DMS153 treated with DMSO at 0.1 percent for 48 hours (cell line): ENCODE measurements around the gene TRIP11.
A peak's percentile ranks its signal among the peaks of the same experiment; 100 is the strongest.

Experiments used
- DNase-seq: peaks from one replicate; lab custom pipeline; 2025; ENCODE audit not compliant: unreplicated experiment; lab: John Stamatoyannopoulos, UW

Gene TRIP11

GRCh38 chr14:92010644-92011043, 29.2 kb downstream of the TRIP11 start:
- no peak for DNase-seq

- DNase-seq = no peak
Measured at GRCh38 chr14:92009604-92010003, 30.3 kb downstream of the TRIP11 start.

GRCh38 chr14:92005019-92005418, 34.8 kb downstream of the TRIP11 start:
- no peak for DNase-seq

GRCh38 chr14:92004062-92004461, 35.8 kb downstream of the TRIP11 start:
- no peak for DNase-seq

GRCh38 chr14:91998667-91999570, 40.9 kb downstream of the TRIP11 start:
- DNase-seq = no peak

GRCh38 chr14:91997492-91997891, 42.4 kb downstream of the TRIP11 start:
- DNase-seq = no peak

GRCh38 chr14:91996948-91997371, 42.9 kb downstream of the TRIP11 start:
- peak; percentile 41 for DNase-seq

GRCh38 chr14:91987192-91987591, 52.7 kb downstream of the TRIP11 start:
- DNase-seq = no peak

GRCh38 chr14:91985521-91986255, 54.2 kb downstream of the TRIP11 start:
- no peak for DNase-seq

- DNase-seq = no peak
Measured at GRCh38 chr14:91985008-91985407, 54.9 kb downstream of the TRIP11 start.

GRCh38 chr14:91983588-91983987, 56.3 kb downstream of the TRIP11 start:
- no peak for DNase-seq

- no peak for DNase-seq
Measured at GRCh38 chr14:91980157-91980556, 59.7 kb downstream of the TRIP11 start.

- DNase-seq = no peak
Measured at GRCh38 chr14:91977884-91978283, 62.0 kb downstream of the TRIP11 start.

- DNase-seq = no peak
Measured at GRCh38 chr14:91975763-91976162, 64.1 kb downstream of the TRIP11 start.

GRCh38 chr14:91971188-91971778, 68.6 kb downstream of the TRIP11 start:
- no peak for DNase-seq

GRCh38 chr14:91968280-91968679, 71.6 kb downstream of the TRIP11 start:
- no peak for DNase-seq

GRCh38 chr14:91964724-91965123, 75.1 kb downstream of the TRIP11 start:
- no peak for DNase-seq

GRCh38 chr14:91964011-91964410, 75.8 kb downstream of the TRIP11 start:
- DNase-seq = no peak

GRCh38 chr14:91963465-91963864, 76.4 kb downstream of the TRIP11 start:
- DNase-seq = no peak

- no peak for DNase-seq
Measured at GRCh38 chr14:91961297-91962220, 78.3 kb downstream of the TRIP11 start.

- no peak for DNase-seq
Measured at GRCh38 chr14:91957876-91958313, 82.0 kb downstream of the TRIP11 start.
